ENCODE results near the gene ZDHHC16.

Gene ZDHHC16

DNA sequence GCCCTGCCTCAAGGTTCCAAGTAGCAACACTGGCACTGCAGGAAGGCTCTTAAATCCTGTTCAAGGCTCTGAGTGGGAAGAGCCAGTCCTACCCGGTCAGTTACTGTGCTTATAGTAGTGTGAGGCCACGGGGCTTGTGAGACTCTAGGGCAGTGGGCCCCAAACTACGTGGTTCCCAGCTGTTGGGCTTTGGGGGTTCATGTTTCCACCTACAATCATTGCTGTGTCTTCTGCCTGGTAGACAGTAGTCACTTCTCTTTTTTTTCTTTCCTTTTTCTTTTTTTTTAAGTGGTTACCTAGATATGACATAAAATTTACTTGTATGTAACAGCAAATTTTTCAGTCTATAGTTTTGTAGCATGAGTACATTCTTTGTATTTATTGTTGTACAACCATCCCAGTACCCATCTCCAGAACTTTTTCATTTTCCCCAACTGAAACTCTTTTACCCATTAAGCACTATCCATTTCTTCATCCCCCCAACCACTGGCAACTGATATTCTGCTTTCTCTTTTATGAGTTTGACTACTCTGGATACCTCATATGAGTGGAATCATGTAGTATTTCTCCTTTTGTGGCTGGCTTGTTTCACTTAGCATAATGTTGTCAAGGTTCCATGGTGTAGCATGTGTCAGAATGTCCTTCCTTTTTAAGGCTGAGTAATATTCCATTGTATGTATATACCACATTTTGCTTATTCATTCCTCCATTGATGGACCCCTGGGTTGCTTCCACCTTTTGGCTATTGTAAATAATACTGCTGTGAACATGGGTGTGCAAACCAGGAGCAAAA is 60.4 kb downstream of the ZDHHC16 start:
- DNase-seq (ENCODE audit: low read depth in 2 of 3, low spot score in 1 of 3) = no peak
